NCI-H2227 treated with DMSO at 0.1 percent for 48 hours (cell line): ENCODE results near the gene SLC35A2.
"Not testable (repeated sequence)": the region's sequence is repeated elsewhere in the genome, so short reads cannot be mapped to it uniquely, and the experiment has no call there.

Experiments used
- DNase-seq: peaks from one replicate; lab custom pipeline; 2025; lab: John Stamatoyannopoulos, UW

SLC35A2 gene

GRCh38 chrX:48901069-48901468, 10.4 kb downstream of the SLC35A2 start:
- DNase-seq: no peak

- no peak for DNase-seq
These were observed 12.4 kb downstream of the SLC35A2 start for GRCh38 chrX:48899078-48899410.

GRCh38 chrX:48897625-48898306, 13.7 kb downstream of the SLC35A2 start, which contains the start of the genes PQBP1 and TIMM17B:
Gene PQBP1 (plus strand): TSS chrX:48897930. CDS start chrX:48898510, 580 bp downstream.
Gene TIMM17B (minus strand): TSS chrX:48897768. CDS start chrX:48897749, 19 bp downstream.
- peak; percentile 98 for DNase-seq

- peak; percentile 90 for DNase-seq
These were observed 14.3 kb downstream of the SLC35A2 start for GRCh38 chrX:48897157-48897624.

- no peak for DNase-seq
These were observed 14.8 kb downstream of the SLC35A2 start for GRCh38 chrX:48896611-48897011.

- no peak for DNase-seq
These were observed 16.6 kb downstream of the SLC35A2 start for GRCh38 chrX:48894891-48895290.

GRCh38 chrX:48893556-48894348, 17.7 kb downstream of the SLC35A2 start:
- no peak for DNase-seq

GRCh38 chrX:48892896-48893295, 18.6 kb downstream of the SLC35A2 start:
- DNase-seq: no peak

- peak; percentile 86 for DNase-seq
These were observed 19.8 kb downstream of the SLC35A2 start for GRCh38 chrX:48891402-48892288.

GRCh38 chrX:48890934-48891401, 20.5 kb downstream of the SLC35A2 start:
- peak; percentile 62 for DNase-seq

- DNase-seq: peak; percentile 54
These were observed 21.0 kb downstream of the SLC35A2 start for GRCh38 chrX:48890296-48890925.

- DNase-seq: not testable (repeated sequence)
These were observed 24.9 kb downstream of the SLC35A2 start for GRCh38 chrX:48886586-48886985.

- DNase-seq: no peak
These were observed 27.7 kb downstream of the SLC35A2 start for GRCh38 chrX:48883729-48884128.

GRCh38 chrX:48876944-48877343, 34.5 kb downstream of the SLC35A2 start:
- DNase-seq: not testable (repeated sequence)

- not testable (repeated sequence) for DNase-seq
These were observed 39.4 kb downstream of the SLC35A2 start for GRCh38 chrX:48872017-48872416.

GRCh38 chrX:48864210-48864609, 47.2 kb downstream of the SLC35A2 start:
- DNase-seq: no peak

- peak; percentile 15 for DNase-seq
These were observed 56.5 kb downstream of the SLC35A2 start for GRCh38 chrX:48854898-48855297.

GRCh38 chrX:48854121-48854804, 57.2 kb downstream of the SLC35A2 start:
- not testable (repeated sequence) for DNase-seq

- DNase-seq: not testable (repeated sequence)
These were observed 58.0 kb downstream of the SLC35A2 start for GRCh38 chrX:48853494-48853893.
